Kidney (tissue), 14 donors: ENCODE measurements around the gene CD72. TPM values are rescaled to one million over a fixed set of nuclear protein-coding genes. Genes with fewer than 3 reads are reported as not detected.
"Not testable (repeated sequence)": the region's sequence is repeated elsewhere in the genome, so short reads cannot be mapped to it uniquely, and the experiment has no call there.

Source experiments
- DNase-seq, 5 donors: peaks; one replicate each; pipeline ENCODE4 v3.0.0-alpha.2; 2013 to 2020
- FAIRE-seq: peaks from 2 replicates; lab custom pipeline; 2012; peaks lifted over from hg19 to GRCh38; lab: Jason Lieb, UNC
- H3K27ac ChIP-seq, 2 donors: one replicate each; pipeline ENCODE4 v1.7.0; 2013; ENCODE audit warnings: low read depth in 2 of 2, low read length in 2 of 2, inconsistent platforms in 1 of 2
- H3K27me3 ChIP-seq: one replicate; pipeline ENCODE4 v1.7.1; 2013; ENCODE audit warnings: low read length, inconsistent platforms; ENCODE audit not compliant: control insufficient read depth, insufficient read depth
- H3K36me3 ChIP-seq, 3 donors: one replicate each; pipeline versions ENCODE4 v1.7.0 to v1.7.1; 2013; ENCODE audit warnings: low read length in 3 of 3, control low read depth in 1 of 3, inconsistent platforms in 1 of 3; ENCODE audit not compliant: insufficient read depth in 3 of 3, control insufficient read depth in 2 of 3
- H3K4me1 ChIP-seq, 3 donors: one replicate each; pipeline versions ENCODE4 v1.7.0 to v1.7.1; 2013; ENCODE audit warnings: low read length in 3 of 3, inconsistent platforms in 1 of 3, low read depth in 1 of 3; ENCODE audit not compliant: control insufficient read depth in 2 of 3, insufficient read depth in 2 of 3
- H3K4me3 ChIP-seq, 3 donors: one replicate each; pipeline versions ENCODE4 v1.7.0 to v1.8.1; 2013; ENCODE audit warnings: low read length in 3 of 3, control low read depth in 1 of 3, inconsistent platforms in 1 of 3
- H3K9ac ChIP-seq, 3 donors: one replicate each; pipeline versions ENCODE4 v1.7.0 to v1.7.1; 2013; ENCODE audit warnings: low read length in 3 of 3, control low read depth in 1 of 3, inconsistent platforms in 1 of 3
- H3K9me3 ChIP-seq, 3 donors: one replicate each; pipeline versions ENCODE4 v1.7.0 to v1.7.1; 2013; ENCODE audit warnings: low read length in 3 of 3, control low read depth in 1 of 3, inconsistent platforms in 1 of 3; ENCODE audit not compliant: control insufficient read depth in 2 of 3, insufficient read depth in 1 of 3
- intact Hi-C: fragments of 100-400 bp; cut with DNase I; formaldehyde crosslinking; loops from one replicate; pipeline ENCODE4 v1.11.1; 2022
- polyA plus RNA-seq: library from polyadenylated mRNA; stranded (reverse); fragments of 350-450 nt; fragmentation: Illumina TruSeq; extraction: RNeasy Lipid Tissue Mini Kit (QIAGEN cat#74804); gene quantifications from one replicate; pipeline ENCODE4 v1.2.3, GENCODE V29; 2014; ENCODE audit warnings: low read depth, low replicate concordance; ENCODE audit not compliant: insufficient read depth
- total RNA-seq: library from RNA; stranded (reverse); fragmentation: NEBNext Ultra II Directional; extraction: Animal tissue kit (Norgen Biotek cat#: 25700); gene quantifications from one replicate; pipeline ENCODE4 v1.2.1, GENCODE V29; 2021
- TF ChIP-seq, protein P1 (sequence below): IDR thresholded peaks from 3 replicates; pipeline ENCODE4 v1.5.1; 2012; ENCODE audit warnings: mild to moderate bottlenecking, moderate library complexity, borderline replicate concordance; ENCODE audit not compliant: insufficient read depth; ENCODE audit errors: extremely low read depth
- donor health status: control.
- donor health status: control.
- donor health status: control.
- donor health status: control.
- donor health status: control.
- donor health status: DM: yes; HTN: yes; CAD: no.
- donor health status: Normal renal cell carcinoma (clear cell type).

CD72 gene
- total and polyA plus RNA-seq, 2 donors from 2014 or later, result 2.3 to 7.1 TPM

DNA sequence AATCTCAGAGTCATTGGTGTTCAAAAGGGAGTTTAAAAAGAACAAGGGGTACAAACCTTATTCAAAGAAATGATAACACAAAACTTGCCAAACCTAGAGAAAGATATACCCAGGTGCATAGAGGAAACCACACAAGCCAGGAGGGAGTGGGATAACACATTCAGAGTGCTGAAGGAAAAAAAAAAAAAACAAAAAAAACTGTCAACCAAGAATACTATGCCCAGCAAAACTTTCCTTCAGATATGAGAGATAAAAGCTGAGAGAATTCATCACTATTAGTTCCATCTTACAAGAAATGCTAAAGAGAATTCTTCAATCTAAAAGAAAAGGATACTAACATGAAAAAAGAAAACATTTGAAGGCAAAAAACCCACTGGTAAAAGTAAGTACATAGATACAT is 24.6 kb downstream of the CD72 start:
- H3K27ac ChIP-seq, result no peak overlapping the region
- FAIRE-seq (no peak), DNase-seq (no peak)
- H3K4me1 ChIP-seq, result peaks cover 0 to 3% (median under 1%) of the 10 kb centered on the region in 3 donors
- H3K9me3 ChIP-seq, result peaks cover 0 to 14% (median 3%) of the 10 kb centered on the region in 3 donors
- intact Hi-C loops, result no loop called here
- H3K4me3 ChIP-seq, result no peak overlapping the region
- no peaks in the 10 kb centered on the region for H3K27me3 ChIP-seq
- H3K36me3 ChIP-seq, result no peaks in the 10 kb centered on the region
- TF ChIP-seq, protein P1, sequence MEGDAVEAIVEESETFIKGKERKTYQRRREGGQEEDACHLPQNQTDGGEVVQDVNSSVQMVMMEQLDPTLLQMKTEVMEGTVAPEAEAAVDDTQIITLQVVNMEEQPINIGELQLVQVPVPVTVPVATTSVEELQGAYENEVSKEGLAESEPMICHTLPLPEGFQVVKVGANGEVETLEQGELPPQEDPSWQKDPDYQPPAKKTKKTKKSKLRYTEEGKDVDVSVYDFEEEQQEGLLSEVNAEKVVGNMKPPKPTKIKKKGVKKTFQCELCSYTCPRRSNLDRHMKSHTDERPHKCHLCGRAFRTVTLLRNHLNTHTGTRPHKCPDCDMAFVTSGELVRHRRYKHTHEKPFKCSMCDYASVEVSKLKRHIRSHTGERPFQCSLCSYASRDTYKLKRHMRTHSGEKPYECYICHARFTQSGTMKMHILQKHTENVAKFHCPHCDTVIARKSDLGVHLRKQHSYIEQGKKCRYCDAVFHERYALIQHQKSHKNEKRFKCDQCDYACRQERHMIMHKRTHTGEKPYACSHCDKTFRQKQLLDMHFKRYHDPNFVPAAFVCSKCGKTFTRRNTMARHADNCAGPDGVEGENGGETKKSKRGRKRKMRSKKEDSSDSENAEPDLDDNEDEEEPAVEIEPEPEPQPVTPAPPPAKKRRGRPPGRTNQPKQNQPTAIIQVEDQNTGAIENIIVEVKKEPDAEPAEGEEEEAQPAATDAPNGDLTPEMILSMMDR, result no peak
- H3K9ac ChIP-seq, result no peak overlapping the region

DNA sequence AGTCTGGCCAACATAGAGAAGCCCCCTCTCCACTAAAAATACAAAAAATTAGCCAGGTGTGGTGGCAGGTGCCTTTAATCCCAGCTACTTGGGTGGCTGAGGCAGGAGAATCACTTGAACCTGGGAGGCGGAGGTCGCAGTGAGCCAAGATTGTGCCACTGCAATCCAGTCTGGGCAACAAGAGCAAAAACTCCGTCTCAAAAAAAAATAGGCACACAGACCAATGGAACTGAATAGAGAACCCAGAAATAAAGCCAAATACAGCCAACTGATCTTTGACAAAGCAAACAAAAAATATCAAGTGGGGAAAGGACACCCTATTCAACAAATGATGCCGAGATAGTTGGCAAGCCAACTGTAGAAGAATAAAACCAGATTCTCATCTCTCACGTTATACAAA is 29.7 kb downstream of the CD72 start:
- FAIRE-seq, DNase-seq, H3K27me3 ChIP-seq, H3K9ac ChIP-seq, H3K27ac ChIP-seq, H3K4me3 ChIP-seq, H3K36me3 ChIP-seq, H3K4me1 ChIP-seq, intact Hi-C loops: not testable (repeated sequence)
- peaks cover 0 to 10% (median 3%) of the 10 kb centered on the region in 3 donors for H3K9me3 ChIP-seq

DNA sequence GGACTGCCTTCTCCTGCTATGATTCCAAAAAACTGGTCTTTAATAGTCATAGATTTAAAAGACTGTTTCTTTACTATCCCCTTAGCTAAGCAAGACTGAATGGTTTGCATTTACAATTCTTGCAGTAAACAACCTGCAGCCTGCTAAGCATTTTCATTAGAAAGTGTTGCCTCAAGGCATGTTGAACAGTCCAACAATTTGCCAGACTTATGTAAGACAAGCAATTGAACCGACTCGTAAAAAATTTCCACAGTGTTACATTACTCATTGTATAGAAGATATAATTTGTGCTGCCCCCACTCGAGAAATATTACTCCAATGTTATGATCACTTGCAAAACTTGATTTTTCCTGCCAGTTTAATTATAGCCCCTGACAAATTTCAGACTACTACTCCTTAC is 33.5 kb downstream of the CD72 start:
- H3K9me3 ChIP-seq, FAIRE-seq, H3K27ac ChIP-seq, H3K27me3 ChIP-seq, H3K36me3 ChIP-seq, H3K4me3 ChIP-seq, H3K4me1 ChIP-seq, H3K9ac ChIP-seq, intact Hi-C loops: not testable (repeated sequence)
- peak in 1 of 5 donors; percentile 8 for DNase-seq

DNA sequence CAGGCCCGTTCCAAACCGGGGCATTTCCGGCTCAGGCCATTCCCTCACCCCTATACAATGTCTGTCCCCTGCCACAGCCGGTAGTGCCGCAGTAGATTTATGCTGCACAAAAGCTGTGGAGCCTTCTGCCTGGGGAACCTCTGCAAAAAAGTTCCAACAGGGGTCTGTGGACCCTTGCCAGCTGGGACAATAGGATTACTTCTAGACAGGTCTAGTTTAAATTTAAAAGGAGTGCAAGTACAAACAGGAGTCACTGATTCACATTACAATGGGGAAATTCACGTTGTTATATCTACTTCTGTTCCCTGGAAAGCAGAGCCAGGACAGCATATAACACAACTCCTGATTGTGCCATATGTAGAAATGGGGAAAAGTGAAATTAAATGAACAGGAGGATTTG is 34.7 kb downstream of the CD72 start:
- H3K36me3 ChIP-seq, H3K27ac ChIP-seq, H3K9ac ChIP-seq, H3K9me3 ChIP-seq, DNase-seq, H3K4me3 ChIP-seq, FAIRE-seq, H3K27me3 ChIP-seq, H3K4me1 ChIP-seq, intact Hi-C loops: not testable (repeated sequence)

DNA sequence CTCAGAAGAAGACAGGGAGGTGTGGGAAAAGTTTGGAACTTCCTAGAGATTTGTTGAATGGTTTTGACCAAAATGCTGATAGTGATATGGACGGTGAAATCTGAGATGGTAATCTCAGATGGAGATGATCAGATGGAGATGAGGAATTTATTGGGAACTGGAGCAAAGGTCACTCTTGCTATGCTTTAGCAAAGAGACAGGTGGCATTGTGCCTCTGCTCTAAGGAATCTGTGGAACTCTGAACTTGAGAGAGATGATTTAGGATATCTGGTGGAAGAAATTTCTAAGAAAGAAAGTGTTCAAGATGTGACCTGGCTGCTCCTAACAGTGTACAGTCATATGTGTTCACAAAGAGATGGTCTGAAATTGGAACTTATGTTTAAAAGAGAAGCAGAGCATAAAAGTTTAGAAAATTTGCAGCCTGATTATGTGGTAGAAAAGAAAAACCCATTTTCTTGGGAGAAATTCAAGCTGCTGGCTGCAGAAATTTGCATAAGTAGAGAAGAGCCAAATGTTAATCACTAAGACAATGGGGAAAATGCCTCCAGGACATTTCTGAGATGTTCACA is 38.5 kb downstream of the CD72 start:
- H3K9ac ChIP-seq, intact Hi-C loops, H3K36me3 ChIP-seq, DNase-seq, H3K27me3 ChIP-seq, H3K27ac ChIP-seq, FAIRE-seq, H3K4me3 ChIP-seq, H3K9me3 ChIP-seq, H3K4me1 ChIP-seq: not testable (repeated sequence)
